Chondrocyte (in vitro differentiated cells): ENCODE data around the gene OR5K1. TPM values are rescaled to one million over a fixed set of nuclear protein-coding genes. Genes with fewer than 3 reads are reported as not detected.

Experiments used
- DNase-seq: peaks from one replicate; pipeline ENCODE4 v3.0.0; 2021; ENCODE audit warnings: mixed read lengths, low spot score
- H3K27ac Mint-ChIP-seq: one replicate; pipeline ENCODE4 v1.8.0; 2021; ENCODE audit warnings: mild to moderate bottlenecking, moderate library complexity, mixed read lengths; ENCODE audit not compliant: unreplicated experiment
- H3K27me3 Mint-ChIP-seq: 2 replicates; pipeline ENCODE4 v1.8.0; 2021; ENCODE audit warnings: low read depth, mixed read lengths
- H3K36me3 Mint-ChIP-seq: 2 replicates; pipeline ENCODE4 v1.8.0; 2021; ENCODE audit warnings: low read depth, mixed read lengths
- H3K4me1 Mint-ChIP-seq: 2 replicates; pipeline ENCODE4 v1.8.0; 2021; ENCODE audit warnings: low read depth, mild to moderate bottlenecking, mixed read lengths
- H3K4me3 Mint-ChIP-seq: one replicate; pipeline ENCODE4 v1.8.0; 2021; ENCODE audit warnings: mild to moderate bottlenecking, moderate library complexity, mixed read lengths; ENCODE audit not compliant: unreplicated experiment
- H3K9me3 Mint-ChIP-seq: 2 replicates; pipeline ENCODE4 v1.8.0; 2021; ENCODE audit warnings: low read depth, mixed read lengths
- total RNA-seq: library from RNA; stranded (reverse); gene quantifications from 3 replicates; pipeline ENCODE4 v1.2.1, GENCODE V29; 2021
- TF ChIP-seq, protein P1 (sequence below): fragments of 200-600 bp; sonication (generic); IDR thresholded peaks from 2 replicates; pipeline ENCODE4 v1.5.0; 2021; ENCODE audit warnings: antibody characterized with exemption, mild to moderate bottlenecking, moderate library complexity

OR5K1 gene
- total RNA-seq, 1 donor from 2014 or later, result not detected

DNA sequence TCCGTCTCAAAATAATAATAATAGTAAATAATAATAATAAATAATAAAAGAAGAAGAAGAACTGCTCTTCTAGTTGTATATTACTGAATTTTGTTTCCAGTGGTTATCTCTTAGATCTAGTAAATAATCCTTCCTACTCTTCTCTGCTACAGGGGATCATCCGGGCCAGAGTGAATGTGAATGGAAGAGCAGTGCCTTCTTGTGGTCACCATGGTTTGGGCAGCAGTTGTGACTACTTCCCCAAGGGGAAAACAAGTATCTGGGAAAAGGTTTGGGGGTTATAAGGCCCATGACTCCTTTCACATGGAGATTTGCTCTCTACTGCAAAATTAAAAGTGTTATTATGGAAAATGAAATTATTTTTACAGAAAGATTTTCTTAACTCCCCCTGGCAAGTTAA, 5.5 kb upstream of the OR5K1 start:
- no peaks in the 10 kb centered on the region for H3K36me3 Mint-ChIP-seq
- H3K27ac Mint-ChIP-seq, result no peak overlapping the region

DNA sequence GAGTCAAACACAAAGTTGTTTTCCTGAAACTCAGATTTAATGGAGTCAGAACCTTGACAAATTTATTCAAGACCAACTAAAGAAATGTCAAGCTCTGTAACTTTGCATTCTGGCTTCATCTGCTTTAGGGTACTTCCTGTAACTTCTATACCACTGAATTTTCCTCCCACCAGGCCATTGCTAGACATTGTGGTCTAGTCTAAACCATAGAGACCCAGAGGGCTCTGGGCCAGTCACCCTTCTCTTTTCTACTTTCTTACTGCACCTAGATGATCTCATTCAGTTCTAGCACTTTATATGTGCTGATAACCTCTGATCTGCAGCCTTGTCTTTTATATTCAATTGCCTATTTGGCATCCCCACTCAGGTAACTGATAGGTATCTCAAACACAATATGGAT, 2.8 kb upstream of the OR5K1 start:
- Mint-ChIP-seq H3K36me3 (no peaks in the 10 kb centered on the region), H3K4me1 (no peaks in the 10 kb centered on the region), H3K4me3 (no peak overlapping the region), H3K27me3 (peaks cover 18% of the 10 kb centered on the region), H3K27ac (no peak overlapping the region), H3K9me3 (peaks cover 4% of the 10 kb centered on the region)
- TF ChIP-seq, protein P1, sequence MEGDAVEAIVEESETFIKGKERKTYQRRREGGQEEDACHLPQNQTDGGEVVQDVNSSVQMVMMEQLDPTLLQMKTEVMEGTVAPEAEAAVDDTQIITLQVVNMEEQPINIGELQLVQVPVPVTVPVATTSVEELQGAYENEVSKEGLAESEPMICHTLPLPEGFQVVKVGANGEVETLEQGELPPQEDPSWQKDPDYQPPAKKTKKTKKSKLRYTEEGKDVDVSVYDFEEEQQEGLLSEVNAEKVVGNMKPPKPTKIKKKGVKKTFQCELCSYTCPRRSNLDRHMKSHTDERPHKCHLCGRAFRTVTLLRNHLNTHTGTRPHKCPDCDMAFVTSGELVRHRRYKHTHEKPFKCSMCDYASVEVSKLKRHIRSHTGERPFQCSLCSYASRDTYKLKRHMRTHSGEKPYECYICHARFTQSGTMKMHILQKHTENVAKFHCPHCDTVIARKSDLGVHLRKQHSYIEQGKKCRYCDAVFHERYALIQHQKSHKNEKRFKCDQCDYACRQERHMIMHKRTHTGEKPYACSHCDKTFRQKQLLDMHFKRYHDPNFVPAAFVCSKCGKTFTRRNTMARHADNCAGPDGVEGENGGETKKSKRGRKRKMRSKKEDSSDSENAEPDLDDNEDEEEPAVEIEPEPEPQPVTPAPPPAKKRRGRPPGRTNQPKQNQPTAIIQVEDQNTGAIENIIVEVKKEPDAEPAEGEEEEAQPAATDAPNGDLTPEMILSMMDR, result no peak
- no peak for DNase-seq

More for the DNA sequence above, 5.5 kb upstream of the OR5K1 start:
- Mint-ChIP-seq H3K9me3 (peaks cover 4% of the 10 kb centered on the region), H3K4me1 (no peaks in the 10 kb centered on the region), H3K4me3 (no peak overlapping the region), H3K27me3 (peaks cover 26% of the 10 kb centered on the region)
- TF ChIP-seq, protein P1, result no peak
- no peak for DNase-seq

DNA sequence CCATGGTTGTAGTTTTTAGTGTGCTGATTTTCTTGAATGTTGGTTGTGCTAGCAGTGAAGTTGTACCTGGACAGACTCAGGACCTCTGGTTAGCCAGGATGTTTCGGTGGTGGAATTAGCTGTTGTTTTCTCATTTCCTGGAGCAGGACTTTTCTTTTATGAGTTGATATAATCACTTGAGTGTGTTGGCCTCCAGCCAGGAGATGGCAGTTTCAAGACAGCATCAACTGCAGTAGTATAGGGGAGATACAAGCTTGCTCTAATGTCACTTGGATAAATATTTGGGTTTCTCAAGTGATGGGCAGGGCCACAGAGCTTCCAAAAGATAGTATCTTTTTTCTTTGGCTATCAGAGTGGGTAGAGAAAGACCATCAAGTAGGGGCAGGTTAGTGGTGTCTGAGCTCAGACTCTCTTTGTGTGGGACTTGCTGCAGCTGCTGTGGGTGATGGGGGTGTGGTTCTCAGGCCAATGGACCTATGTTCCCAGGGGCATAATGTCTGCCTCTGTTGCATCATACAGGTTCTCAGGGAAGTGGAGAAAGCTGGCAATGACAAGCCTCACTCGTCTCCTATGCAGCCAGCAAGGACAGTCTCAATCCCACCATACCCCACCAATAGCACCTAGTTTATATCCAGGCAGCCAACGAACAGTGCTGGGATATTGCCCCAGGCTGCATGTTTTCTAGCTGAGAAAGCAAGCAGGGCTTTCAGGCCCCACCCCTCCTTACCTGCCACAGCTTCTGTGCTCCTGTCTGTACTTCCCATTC, 19.9 kb downstream of the OR5K1 start:
- TF ChIP-seq, protein P1, result no peak
- Mint-ChIP-seq H3K27ac (no peak overlapping the region), H3K4me3 (no peak overlapping the region), H3K27me3 (peaks cover 10% of the 10 kb centered on the region), H3K36me3 (peaks cover 3% of the 10 kb centered on the region), H3K4me1 (no peaks in the 10 kb centered on the region), H3K9me3 (peaks cover 43% of the 10 kb centered on the region)
- no peak for DNase-seq

DNA sequence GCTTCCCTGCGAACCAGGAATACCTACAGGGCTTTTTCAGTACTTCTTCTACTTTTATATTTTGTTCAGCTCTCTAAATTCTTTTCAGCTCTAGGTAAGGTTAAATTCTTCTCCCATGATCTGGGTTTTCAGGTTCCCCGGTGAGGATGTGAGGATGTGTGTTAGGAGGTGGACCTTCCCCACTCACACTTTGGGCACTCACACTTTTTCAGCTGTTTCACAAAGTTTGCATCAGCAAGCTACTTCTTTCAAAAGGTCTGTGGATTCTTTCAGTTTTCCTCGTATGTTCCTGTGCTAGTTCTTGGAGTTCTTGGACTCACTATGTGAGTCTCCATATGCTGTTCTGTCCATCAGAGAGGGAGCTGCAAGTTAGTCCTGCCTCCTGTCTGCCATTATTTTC, 20.6 kb downstream of the OR5K1 start:
- Mint-ChIP-seq H3K36me3 (peaks cover 3% of the 10 kb centered on the region), H3K9me3 (peaks cover 48% of the 10 kb centered on the region), H3K4me1 (no peaks in the 10 kb centered on the region), H3K27ac (no peak overlapping the region), H3K4me3 (no peak overlapping the region), H3K27me3 (peaks cover 11% of the 10 kb centered on the region)
- TF ChIP-seq, protein P1, result no peak
- no peak for DNase-seq

DNA sequence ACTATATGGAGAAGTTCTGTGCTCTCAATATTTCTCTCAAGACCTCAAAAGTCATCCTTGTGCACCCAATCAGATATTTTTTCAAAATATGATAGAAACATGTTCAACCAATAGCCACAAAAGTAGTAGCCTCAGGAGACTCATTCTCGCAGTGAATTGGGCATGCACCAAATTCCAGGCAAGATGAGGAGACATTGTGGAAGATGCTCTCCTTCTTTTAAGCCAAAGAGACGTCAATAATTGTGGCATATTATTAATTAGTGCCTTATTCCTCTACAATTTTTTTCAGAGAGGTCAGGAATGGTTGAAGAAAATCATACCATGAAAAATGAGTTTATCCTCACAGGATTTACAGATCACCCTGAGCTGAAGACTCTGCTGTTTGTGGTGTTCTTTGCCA, 34.4 kb downstream of the OR5K1 start, which contains the start of gene OR5K2:
Gene OR5K2, plus strand, starts transcription at position 301 of the 400 bp plus-strand sequence. Its CDS starts 0 bp downstream, at position 301.
- no peak for DNase-seq
- H3K27me3 Mint-ChIP-seq, result peaks cover 34% of the 10 kb centered on the region
- no peaks in the 10 kb centered on the region for H3K4me1 Mint-ChIP-seq
- no peak within 1 kb of the TSS for H3K27ac Mint-ChIP-seq
- H3K9me3 Mint-ChIP-seq, result no peaks in the 10 kb centered on the region
- no peak within 1 kb of the TSS for H3K4me3 Mint-ChIP-seq
- no peaks in the 10 kb centered on the region for H3K36me3 Mint-ChIP-seq
- TF ChIP-seq, protein P1, result no peak
